ENCODE data around the gene KREMEN1.

GRCh38 chr22:29133603-29134133 is 60.8 kb downstream of the KREMEN1 start:
- TF ChIP-seq CTCF (IDR thresholded peaks at IDR 0.05) (no peak), TEAD1 (CRISPR knock-in tag; IDR thresholded peaks at IDR 0.05) (no peak), NR1H2 (CRISPR knock-in tag; IDR thresholded peaks at IDR 0.05) (no peak), ATF2 (CRISPR knock-in tag; IDR thresholded peaks at IDR 0.05; ENCODE audit: borderline replicate concordance, low read depth) (no peak), JUN (CRISPR knock-in tag; IDR thresholded peaks at IDR 0.05) (no peak), ZBTB43 (CRISPR knock-in tag; IDR thresholded peaks at IDR 0.05) (no peak), NFE2L1 (CRISPR knock-in tag; IDR thresholded peaks at IDR 0.05) (no peak), IRF2 (CRISPR knock-in tag; IDR thresholded peaks at IDR 0.05; ENCODE audit: borderline replicate concordance, low read depth) (no peak), CREB1 (CRISPR knock-in tag; IDR thresholded peaks at IDR 0.05) (no peak)

Data from WTC11 (cell line).